SKM-1 (cell line): Measurements from ENCODE around the gene GRIN1.
A peak's percentile ranks its signal among the peaks of the same experiment; 100 is the strongest.

Experiments used
- DNase-seq: peaks from one replicate; lab custom pipeline; 2025; ENCODE audit not compliant: unreplicated experiment; lab: John Stamatoyannopoulos, UW

Gene GRIN1

GRCh38 chr9:137147091-137147792 is 8.3 kb downstream of the GRIN1 start:
- no peak for DNase-seq

- no peak for DNase-seq
Measured at GRCh38 chr9:137147793-137148160, 8.8 kb downstream of the GRIN1 start.

GRCh38 chr9:137148242-137148641 is 9.3 kb downstream of the GRIN1 start:
- DNase-seq, result no peak

- DNase-seq, result no peak
Measured at GRCh38 chr9:137148661-137149060, 9.7 kb downstream of the GRIN1 start.

- DNase-seq, result no peak
Measured at GRCh38 chr9:137149363-137149762, 10.4 kb downstream of the GRIN1 start.

GRCh38 chr9:137149942-137150616 is 11.1 kb downstream of the GRIN1 start:
- DNase-seq, result peak; percentile 94

GRCh38 chr9:137150617-137151457 is 11.9 kb downstream of the GRIN1 start:
- peak; percentile 94 for DNase-seq

DNA sequence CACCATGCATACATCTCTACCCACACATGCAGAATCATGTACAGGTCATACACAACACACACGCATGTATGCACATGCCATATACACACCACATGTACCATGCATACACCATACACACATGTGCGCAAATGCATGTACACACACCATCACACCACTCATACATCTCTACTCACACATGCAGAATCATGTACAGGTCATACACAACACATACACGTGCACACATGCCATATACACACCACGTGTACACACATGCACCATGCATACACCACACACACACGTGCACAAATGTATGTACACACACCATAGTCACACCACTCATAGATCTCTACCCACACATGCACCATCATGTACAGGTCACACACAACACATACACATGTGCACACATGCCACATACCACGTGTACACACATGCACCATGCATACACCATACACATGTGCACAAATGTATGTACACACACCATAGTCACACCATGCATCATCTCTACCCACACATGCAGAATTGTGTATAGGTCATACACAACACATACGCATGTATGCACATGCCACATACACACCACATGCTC is 14.0 kb downstream of the GRIN1 start:
- no peak for DNase-seq

- no peak for DNase-seq
Measured at GRCh38 chr9:137156567-137157375, 17.8 kb downstream of the GRIN1 start.

GRCh38 chr9:137157618-137158415 is 18.9 kb downstream of the GRIN1 start:
- DNase-seq, result no peak

DNA sequence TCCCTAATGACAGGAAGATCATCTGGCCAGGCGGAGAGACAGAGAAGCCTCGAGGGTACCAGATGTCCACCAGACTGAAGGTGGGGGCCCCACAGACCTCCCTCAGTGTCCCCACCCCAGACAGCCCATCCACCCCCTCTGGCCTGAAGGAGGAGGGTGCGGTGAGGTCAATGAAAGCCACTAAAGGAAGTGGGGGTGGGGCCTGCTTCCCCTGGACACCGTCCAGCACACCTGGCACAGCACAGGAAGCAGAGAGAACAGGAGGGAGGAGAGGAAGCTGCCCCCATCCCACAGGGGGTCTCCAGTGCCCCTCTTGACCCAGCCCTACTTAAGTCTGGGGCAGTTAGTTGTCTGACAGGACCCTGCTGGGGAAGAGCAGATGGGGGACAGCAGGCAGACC is 19.7 kb downstream of the GRIN1 start:
- DNase-seq, result no peak

DNA sequence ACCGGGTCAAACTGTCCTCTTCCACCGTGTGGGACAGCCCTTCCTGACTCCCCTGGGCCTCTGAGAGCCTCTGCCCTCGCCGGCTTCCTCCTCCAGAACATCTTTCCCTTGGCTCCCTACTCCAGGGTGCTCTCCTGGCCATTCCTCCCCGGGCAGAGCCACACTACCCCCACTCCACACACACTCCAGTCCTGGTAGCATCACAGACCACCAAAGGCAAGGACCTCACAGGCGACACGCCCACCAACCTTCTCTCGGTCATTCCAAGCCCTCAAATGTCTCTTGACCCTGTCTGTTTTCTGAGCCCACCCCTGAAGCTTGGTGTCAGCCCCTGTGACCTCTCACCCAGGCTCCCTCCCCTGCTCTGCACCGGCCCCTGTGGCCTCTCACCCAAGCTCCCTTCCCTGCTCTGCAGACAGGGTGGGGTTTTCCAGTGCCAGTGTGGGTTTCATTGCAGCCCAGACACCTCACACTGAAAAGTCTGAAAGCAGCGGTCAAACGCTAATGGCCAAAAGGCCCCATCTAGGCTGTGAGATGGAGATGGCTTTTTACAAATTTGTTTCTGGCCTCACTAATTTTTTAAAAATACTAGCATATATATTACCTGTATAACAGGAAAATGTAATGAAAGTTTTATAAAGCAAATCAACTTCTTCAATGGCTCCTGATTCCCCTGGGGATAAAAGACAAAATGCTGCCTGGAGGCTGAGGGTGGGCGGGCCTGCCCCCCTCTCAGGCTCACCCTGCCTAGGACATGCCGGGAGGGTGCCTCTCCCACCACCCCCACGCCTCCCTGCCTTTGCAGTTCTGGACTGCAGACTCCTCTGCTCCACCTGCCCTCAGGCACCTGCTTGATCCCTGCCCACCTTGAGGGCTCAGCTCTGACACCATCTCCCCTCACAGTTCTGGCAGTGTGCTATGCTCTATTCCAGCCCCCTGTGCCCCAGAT is 20.4 kb downstream of the GRIN1 start:
- DNase-seq, result no peak

DNA sequence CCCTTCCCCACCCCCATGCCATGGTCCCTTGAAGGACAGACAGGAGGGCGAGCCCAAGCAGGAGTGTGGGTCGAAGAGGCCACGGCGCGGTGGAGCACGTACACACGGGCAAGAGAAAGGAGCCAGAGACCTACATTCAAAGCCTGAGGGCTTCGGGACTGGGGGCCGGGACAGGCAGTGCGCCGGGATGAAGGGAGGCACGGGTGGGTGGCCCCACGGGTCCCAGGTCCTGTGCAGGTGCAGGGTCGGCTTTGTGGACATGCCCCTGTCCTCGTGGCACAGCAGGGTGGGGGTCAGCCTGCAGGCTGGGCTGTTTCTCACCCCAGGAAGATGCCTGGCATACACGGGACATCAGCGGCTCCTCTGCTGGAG is 21.1 kb downstream of the GRIN1 start:
- DNase-seq, result no peak

GRCh38 chr9:137160716-137161557 is 22.0 kb downstream of the GRIN1 start:
- no peak for DNase-seq

- DNase-seq, result no peak
Measured at GRCh38 chr9:137161558-137162486, 22.9 kb downstream of the GRIN1 start.

DNA sequence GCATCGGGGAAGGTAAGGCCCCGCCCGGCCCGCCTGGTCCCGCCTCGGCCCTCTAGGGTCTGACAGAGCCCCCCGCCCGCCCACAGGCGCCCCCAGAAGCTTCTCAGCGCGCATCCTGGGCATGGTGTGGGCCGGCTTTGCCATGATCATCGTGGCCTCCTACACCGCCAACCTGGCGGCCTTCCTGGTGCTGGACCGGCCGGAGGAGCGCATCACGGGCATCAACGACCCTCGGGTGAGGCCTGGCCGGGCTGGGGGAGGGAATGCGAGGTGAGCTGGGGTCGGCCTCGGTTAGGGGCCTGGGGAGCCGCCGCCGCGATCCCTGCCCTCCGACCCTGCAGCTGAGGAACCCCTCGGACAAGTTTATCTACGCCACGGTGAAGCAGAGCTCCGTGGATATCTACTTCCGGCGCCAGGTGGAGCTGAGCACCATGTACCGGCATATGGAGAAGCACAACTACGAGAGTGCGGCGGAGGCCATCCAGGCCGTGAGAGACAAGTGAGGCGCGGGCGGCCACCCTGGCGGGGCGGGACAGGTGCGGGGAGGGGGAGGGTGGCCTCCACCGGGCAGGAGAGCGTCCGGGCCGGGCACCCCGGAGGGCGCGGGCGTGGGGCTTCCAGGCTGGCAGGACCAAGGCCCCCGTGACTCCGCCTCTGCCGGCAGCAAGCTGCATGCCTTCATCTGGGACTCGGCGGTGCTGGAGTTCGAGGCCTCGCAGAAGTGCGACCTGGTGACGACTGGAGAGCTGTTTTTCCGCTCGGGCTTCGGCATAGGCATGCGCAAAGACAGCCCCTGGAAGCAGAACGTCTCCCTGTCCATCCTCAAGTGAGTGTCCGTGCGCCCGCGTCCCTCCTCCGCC is 23.8 kb downstream of the GRIN1 start:
- DNase-seq, result no peak
